Activated CD8-positive, alpha-beta T cell treated with anti-CD3 and anti-CD28 coated beads for 36 hours (primary cell): Measurements from ENCODE around the gene PAOX. TPM values are rescaled to one million over a fixed set of nuclear protein-coding genes. Genes with fewer than 3 reads are reported as not detected.
A peak's percentile ranks its signal among the peaks of the same experiment; 100 is the strongest.

Source experiments
- ATAC-seq: fragments of 200-7000 bp; cut with Tn5 transposase; one replicate; pipeline ENCODE4 v1.10.0; 2021; ENCODE audit warnings: mild to moderate bottlenecking, moderate library complexity
- CTCF ChIA-PET: fragments of 350-600 bp; sonication (Branson Sonifier 250); formaldehyde crosslinking; loops from one replicate; lab custom pipeline; 2021; ENCODE audit warnings: antibody characterized with exemption; lab: Charles Lee
- POLR2A ChIA-PET: fragments of 350-600 bp; sonication (Branson Sonifier 250); formaldehyde crosslinking; loops from one replicate; lab custom pipeline; 2021; ENCODE audit warnings: antibody characterized with exemption; lab: Charles Lee
- DNase-seq: peaks from one replicate; pipeline ENCODE4 v3.0.0-alpha.2; 2020
- H3K27ac Mint-ChIP-seq: one replicate; pipeline ENCODE4 v1.8.0; 2021; ENCODE audit warnings: mild to moderate bottlenecking, mixed read lengths
- H3K27me3 Mint-ChIP-seq: one replicate; pipeline ENCODE4 v1.8.0; 2021; ENCODE audit warnings: mixed read lengths
- H3K36me3 Mint-ChIP-seq: one replicate; pipeline ENCODE4 v1.8.0; 2021; ENCODE audit warnings: low read depth, mixed read lengths
- H3K4me1 Mint-ChIP-seq: one replicate; pipeline ENCODE4 v1.8.0; 2021; ENCODE audit warnings: low read depth, mixed read lengths
- H3K4me3 Mint-ChIP-seq: one replicate; pipeline ENCODE4 v1.8.0; 2021; ENCODE audit warnings: mild to moderate bottlenecking, moderate library complexity, mixed read lengths
- H3K9me3 Mint-ChIP-seq: one replicate; pipeline ENCODE4 v1.8.0; 2021; ENCODE audit warnings: mixed read lengths
- intact Hi-C: fragments of 100-400 bp; cut with micrococcal nuclease; formaldehyde crosslinking; loops from one replicate; pipeline ENCODE4 v1.10.0; 2022
- total RNA-seq, 2 experiments: library from RNA; stranded (reverse); gene quantifications; one replicate each; pipeline ENCODE4 v1.2.3, GENCODE V29; 2021
- TF ChIP-seq, protein P1 (sequence below): fragments of 200-600 bp; IDR thresholded peaks from one replicate; pipeline ENCODE4 v1.8.0; 2022; ENCODE audit warnings: antibody characterized with exemption, mild to moderate bottlenecking

Gene PAOX
- total RNA-seq, 2 experiments from 2014 or later, result 4.2 to 4.6 TPM

DNA sequence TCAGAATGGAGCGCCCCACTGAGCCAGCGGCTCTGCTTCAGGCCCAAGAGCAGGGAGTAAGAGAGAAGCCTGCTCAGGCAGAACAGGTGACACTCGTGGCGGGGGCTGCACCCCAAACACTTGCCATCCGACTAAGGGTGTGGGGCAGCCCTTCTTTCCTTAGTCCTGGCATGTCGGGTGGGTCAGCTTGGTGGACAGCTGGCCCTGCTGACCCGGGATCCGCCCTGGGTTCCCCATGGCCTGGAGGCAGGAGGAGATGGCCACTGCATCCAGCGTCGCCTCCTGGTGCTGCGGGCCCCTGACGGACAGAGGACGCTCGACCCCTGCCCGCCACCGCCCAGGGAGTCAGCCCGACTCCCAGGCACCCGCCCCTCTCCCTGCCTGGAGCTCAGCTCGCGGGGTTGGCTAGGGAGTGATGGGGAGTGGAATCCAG lies 1.2 kb upstream of the PAOX start:
- H3K4me3 Mint-ChIP-seq, result peak overlapping the region; percentile 74
- no peak overlapping the region for H3K27ac Mint-ChIP-seq
- ChIA-PET CTCF (interaction anchor here (1.6 to 2.5 kb wide), 2 partner anchors 48 to 60 kb away, joined by 5 to 9 read pairs; no protein-coding TSS in a partner anchor), POLR2A (interaction anchor here (0.6 to 3.1 kb wide), 7 partner anchors 13 to 42 kb away, joined by 3 to 14 read pairs (median 3); partner anchors contain the start of genes FUOM and MTG1)
- TF ChIP-seq, protein P1, sequence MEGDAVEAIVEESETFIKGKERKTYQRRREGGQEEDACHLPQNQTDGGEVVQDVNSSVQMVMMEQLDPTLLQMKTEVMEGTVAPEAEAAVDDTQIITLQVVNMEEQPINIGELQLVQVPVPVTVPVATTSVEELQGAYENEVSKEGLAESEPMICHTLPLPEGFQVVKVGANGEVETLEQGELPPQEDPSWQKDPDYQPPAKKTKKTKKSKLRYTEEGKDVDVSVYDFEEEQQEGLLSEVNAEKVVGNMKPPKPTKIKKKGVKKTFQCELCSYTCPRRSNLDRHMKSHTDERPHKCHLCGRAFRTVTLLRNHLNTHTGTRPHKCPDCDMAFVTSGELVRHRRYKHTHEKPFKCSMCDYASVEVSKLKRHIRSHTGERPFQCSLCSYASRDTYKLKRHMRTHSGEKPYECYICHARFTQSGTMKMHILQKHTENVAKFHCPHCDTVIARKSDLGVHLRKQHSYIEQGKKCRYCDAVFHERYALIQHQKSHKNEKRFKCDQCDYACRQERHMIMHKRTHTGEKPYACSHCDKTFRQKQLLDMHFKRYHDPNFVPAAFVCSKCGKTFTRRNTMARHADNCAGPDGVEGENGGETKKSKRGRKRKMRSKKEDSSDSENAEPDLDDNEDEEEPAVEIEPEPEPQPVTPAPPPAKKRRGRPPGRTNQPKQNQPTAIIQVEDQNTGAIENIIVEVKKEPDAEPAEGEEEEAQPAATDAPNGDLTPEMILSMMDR, result no peak
- peaks cover 7% of the 10 kb centered on the region for H3K4me1 Mint-ChIP-seq
- no peaks in the 10 kb centered on the region for H3K27me3 Mint-ChIP-seq
- DNase-seq (no peak), ATAC-seq (no peak)
- intact Hi-C loops, result no loop called here
- no peaks in the 10 kb centered on the region for H3K9me3 Mint-ChIP-seq
- no peaks in the 10 kb centered on the region for H3K36me3 Mint-ChIP-seq

GRCh38 chr10:133378251-133379096 lies 588 bp upstream of the PAOX start:
- Mint-ChIP-seq H3K4me1 (peaks cover 7% of the 10 kb centered on the region), H3K36me3 (no peaks in the 10 kb centered on the region), H3K4me3 (peak overlapping the region; percentile 74), H3K27ac (no peak overlapping the region), H3K27me3 (no peaks in the 10 kb centered on the region), H3K9me3 (no peaks in the 10 kb centered on the region)
- intact Hi-C loops, result no loop called here
- TF ChIP-seq, protein P1, result no peak
- peak; percentile 70 for DNase-seq
- POLR2A ChIA-PET, result interaction anchor here (0.6 to 3.1 kb wide), 6 partner anchors 12 to 24 kb away, joined by 3 to 14 read pairs (median 4); partner anchors contain the start of genes FUOM and MTG1
- ATAC-seq, result peak; percentile 41
- CTCF ChIA-PET, result interaction anchor here (1.6 to 2.5 kb wide), 2 partner anchors 49 to 59 kb away, joined by 5 to 9 read pairs; no protein-coding TSS in a partner anchor

DNA sequence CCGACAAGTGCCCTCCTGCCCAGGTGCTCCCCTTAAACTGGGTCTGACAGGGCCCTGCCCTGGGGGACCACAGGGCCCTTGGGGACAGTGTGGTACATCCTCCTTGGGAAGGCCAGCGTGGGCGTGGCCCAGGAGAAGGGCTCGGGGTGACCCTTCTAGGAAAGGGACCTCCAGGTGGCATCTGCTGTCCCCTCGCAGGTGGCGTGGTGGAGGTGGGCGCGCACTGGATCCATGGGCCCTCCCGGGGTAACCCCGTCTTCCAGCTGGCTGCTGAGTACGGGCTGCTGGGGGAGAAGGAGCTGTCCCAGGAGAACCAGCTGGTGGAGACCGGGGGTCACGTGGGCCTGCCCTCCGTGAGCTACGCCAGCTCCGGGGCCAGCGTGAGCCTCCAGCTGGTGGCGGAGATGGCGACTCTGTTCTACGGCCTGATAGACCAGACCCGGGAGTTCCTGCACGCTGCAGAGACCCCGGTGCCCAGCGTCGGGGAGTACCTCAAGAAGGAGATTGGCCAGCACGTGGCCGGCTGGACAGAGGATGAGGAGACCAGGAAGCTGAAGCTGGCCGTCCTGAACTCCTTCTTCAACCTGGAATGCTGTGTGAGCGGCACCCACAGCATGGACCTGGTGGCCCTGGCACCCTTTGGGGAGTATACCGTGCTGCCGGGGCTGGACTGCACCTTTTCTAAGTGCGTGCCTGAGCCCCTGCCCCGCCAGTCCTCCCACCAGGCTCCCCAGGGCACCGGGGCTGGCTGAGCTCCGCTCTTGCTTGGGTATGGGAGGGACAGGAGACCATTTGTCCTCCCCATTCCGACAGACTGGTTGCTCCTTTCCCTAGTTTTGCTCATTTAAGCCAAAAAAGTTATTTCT lies 972 bp downstream of the PAOX start:
- H3K27ac Mint-ChIP-seq, result no peak overlapping the region
- CTCF ChIA-PET, result interaction anchor here (1.0 to 3.1 kb wide), 2 partner anchors 11 to 51 kb away, joined by 3 to 10 read pairs; no protein-coding TSS in a partner anchor
- POLR2A ChIA-PET, result interaction anchor here (0.7 to 3.1 kb wide), 2 partner anchors 10 kb away, joined by 3 to 14 read pairs; no protein-coding TSS in a partner anchor
- no peaks in the 10 kb centered on the region for H3K9me3 Mint-ChIP-seq
- intact Hi-C loops, result no loop called here
- H3K4me1 Mint-ChIP-seq, result peaks cover 4% of the 10 kb centered on the region
- H3K36me3 Mint-ChIP-seq, result no peaks in the 10 kb centered on the region
- no peak for ATAC-seq
- no peaks in the 10 kb centered on the region for H3K27me3 Mint-ChIP-seq
- DNase-seq, result no peak
- TF ChIP-seq, protein P1, result no peak
- peak overlapping the region; percentile 60 for H3K4me3 Mint-ChIP-seq

DNA sequence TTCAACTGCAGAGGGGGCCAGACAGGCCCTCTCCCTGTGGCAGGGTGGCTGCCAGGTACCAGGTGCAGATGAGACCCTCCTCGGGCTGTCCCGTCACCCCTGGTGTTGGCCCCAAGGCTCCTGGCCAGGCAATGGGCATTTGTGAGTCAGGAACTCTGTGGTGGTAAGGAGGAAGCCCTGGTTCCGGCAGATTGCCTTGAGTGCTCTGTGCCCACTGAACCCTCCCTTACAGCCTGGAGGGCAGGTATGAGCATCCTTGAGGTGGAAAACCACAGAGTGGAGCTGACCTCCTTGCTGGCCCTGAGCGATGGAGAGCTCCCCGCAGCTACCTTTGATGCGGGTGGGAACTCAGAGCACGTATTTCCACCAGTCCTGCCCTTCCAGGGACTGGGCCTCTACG lies 2.0 kb downstream of the PAOX start:
- no peaks in the 10 kb centered on the region for H3K9me3 Mint-ChIP-seq
- DNase-seq (no peak), ATAC-seq (no peak)
- no peaks in the 10 kb centered on the region for H3K36me3 Mint-ChIP-seq
- POLR2A ChIA-PET, result no interaction called here
- H3K4me1 Mint-ChIP-seq, result peaks cover 4% of the 10 kb centered on the region
- intact Hi-C loops, result no loop called here
- no peaks in the 10 kb centered on the region for H3K27me3 Mint-ChIP-seq
- H3K4me3 Mint-ChIP-seq, result no peak overlapping the region
- TF ChIP-seq, protein P1, result no peak
- H3K27ac Mint-ChIP-seq, result no peak overlapping the region
- CTCF ChIA-PET, result interaction anchor here (1.1 to 3.1 kb wide), 2 partner anchors 10 to 52 kb away, joined by 3 to 10 read pairs; no protein-coding TSS in a partner anchor
